Transverse colon (tissue), 4 donors: ENCODE data around the gene CACNA2D4. TPM values are rescaled to one million over a fixed set of nuclear protein-coding genes. Genes with fewer than 3 reads are reported as not detected.
A peak's percentile ranks its signal among the peaks of the same experiment; 100 is the strongest.

Experiments
- DNase-seq: peaks from one replicate; pipeline ENCODE4 v3.0.0-alpha.2; 2019
- H3K27ac ChIP-seq, 4 donors: fragments of 200-600 bp; sonication (generic); 2 replicates each; pipeline ENCODE4 v1.5.1; 2016 to 2018; ENCODE audit warnings: inconsistent platforms in 4 of 4
- H3K27me3 ChIP-seq: fragments of 200-600 bp; sonication (generic); 2 replicates; pipeline ENCODE4 v1.5.1; 2017; ENCODE audit warnings: inconsistent platforms
- H3K36me3 ChIP-seq, 4 donors: fragments of 200-600 bp; sonication (generic); 2 replicates each; pipeline ENCODE4 v1.5.1; 2017 to 2019; ENCODE audit warnings: inconsistent platforms in 4 of 4
- H3K4me1 ChIP-seq, 4 donors: fragments of 200-600 bp; sonication (generic); 2 replicates each; pipeline ENCODE4 v1.5.1; 2017 to 2020; ENCODE audit warnings: inconsistent platforms in 4 of 4
- H3K4me3 ChIP-seq, 4 donors: fragments of 200-600 bp; sonication (generic); 1 replicate in 1 of 4; 2 replicates in 3 of 4; pipeline versions ENCODE4 v1.5.1 to v1.6.1; 2017 to 2019; ENCODE audit warnings: inconsistent platforms in 4 of 4
- H3K9me3 ChIP-seq, 2 donors: fragments of 200-600 bp; sonication (generic); 2 replicates each; pipeline ENCODE4 v1.5.1; 2017 to 2019; ENCODE audit warnings: inconsistent platforms in 2 of 2
- EP300 ChIP-seq: sonication (generic); formaldehyde crosslinking; IDR thresholded peaks from one replicate; pipeline ENCODE4 v1.6.1; 2017; ENCODE audit warnings: antibody characterized with exemption, low read depth
- POLR2A ChIP-seq: fragments of 450-650 bp; IDR thresholded peaks from one replicate; pipeline ENCODE4 v1.6.1; 2016; ENCODE audit warnings: antibody characterized with exemption, mild to moderate bottlenecking, moderate library complexity
- POLR2AphosphoS5 ChIP-seq, 3 donors: sonication (generic); formaldehyde crosslinking; IDR thresholded peaks; one replicate each; pipeline ENCODE4 v1.6.1; 2016; ENCODE audit warnings: antibody characterized with exemption in 3 of 3
- WGBS, 2 donors: methylation state at CpG; one replicate each; pipeline ENCODE4 v1.1.5; 2018; ENCODE audit warnings: low coverage in 1 of 2; 5-methylcytosine and 5-hydroxymethylcytosine counted together
- in situ Hi-C, 4 donors: fragments of 200-750 bp; cut with MboI; loops; one replicate each; pipeline versions ENCODE4 v1.15.0 to v1.15.1; 2017; ENCODE audit warnings: low sequenced_read_pairs in 3 of 4, low pct_ligation_motif_present in 1 of 4, low pct_unique_long_range_greater_than_20kb in 1 of 4
- intact Hi-C: fragments of 100-400 bp; cut with DNase I; formaldehyde crosslinking; loops from one replicate; pipeline ENCODE4 v1.15.1; 2023; ENCODE audit warnings: low total_unique reads
- total RNA-seq, 4 donors: library from RNA; depleted of rRNA; stranded (reverse); fragments of >200 nt; gene quantifications; one replicate each; pipeline ENCODE4 v1.1.0, GENCODE V29; 2016
- TF ChIP-seq, protein P1 (sequence below), 5 experiments: fragments of 200-600 bp in 3 of 5; fragments of 450-650 bp in 2 of 5; sonication (generic) in 3 of 5; IDR thresholded peaks; 1 replicate in 2 of 5; 2 replicates in 3 of 5; pipeline ENCODE4 v1.5.1; 2016 to 2017; ENCODE audit warnings: antibody characterized with exemption in 5 of 5, inconsistent platforms in 3 of 5, mild to moderate bottlenecking in 2 of 5, moderate library complexity in 1 of 5

CACNA2D4 gene
- total RNA-seq, 4 donors from 2014 or later, result 6.5 to 22.8 (median 7.2) TPM; not detected in 1

DNA sequence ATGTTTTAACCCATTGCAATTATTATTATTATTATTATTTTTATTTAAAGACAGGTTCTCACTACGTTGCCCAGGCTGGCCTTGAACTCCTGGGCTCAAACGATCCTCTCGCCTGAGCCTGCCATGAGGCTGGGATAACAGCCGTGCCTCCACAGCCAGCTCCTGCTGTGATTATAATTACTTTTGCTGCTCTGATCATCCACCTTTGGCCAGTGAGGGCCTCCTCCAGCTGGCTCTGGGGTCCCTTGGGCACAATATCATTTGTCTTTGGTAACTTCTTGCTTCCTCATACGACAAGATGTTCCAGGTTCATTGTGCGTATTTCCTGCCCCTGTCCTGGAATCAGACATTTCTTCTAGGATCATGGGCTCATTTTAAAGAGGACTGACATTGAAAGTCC, 69.7 kb downstream of the CACNA2D4 start:
- no peaks in the 10 kb centered on the region for H3K36me3 ChIP-seq
- no peak overlapping the region for H3K4me3 ChIP-seq
- TF ChIP-seq EP300 (no peak), POLR2AphosphoS5 (IDR thresholded peaks at IDR 0.05) (no peak), POLR2A (no peak)
- TF ChIP-seq, protein P1, sequence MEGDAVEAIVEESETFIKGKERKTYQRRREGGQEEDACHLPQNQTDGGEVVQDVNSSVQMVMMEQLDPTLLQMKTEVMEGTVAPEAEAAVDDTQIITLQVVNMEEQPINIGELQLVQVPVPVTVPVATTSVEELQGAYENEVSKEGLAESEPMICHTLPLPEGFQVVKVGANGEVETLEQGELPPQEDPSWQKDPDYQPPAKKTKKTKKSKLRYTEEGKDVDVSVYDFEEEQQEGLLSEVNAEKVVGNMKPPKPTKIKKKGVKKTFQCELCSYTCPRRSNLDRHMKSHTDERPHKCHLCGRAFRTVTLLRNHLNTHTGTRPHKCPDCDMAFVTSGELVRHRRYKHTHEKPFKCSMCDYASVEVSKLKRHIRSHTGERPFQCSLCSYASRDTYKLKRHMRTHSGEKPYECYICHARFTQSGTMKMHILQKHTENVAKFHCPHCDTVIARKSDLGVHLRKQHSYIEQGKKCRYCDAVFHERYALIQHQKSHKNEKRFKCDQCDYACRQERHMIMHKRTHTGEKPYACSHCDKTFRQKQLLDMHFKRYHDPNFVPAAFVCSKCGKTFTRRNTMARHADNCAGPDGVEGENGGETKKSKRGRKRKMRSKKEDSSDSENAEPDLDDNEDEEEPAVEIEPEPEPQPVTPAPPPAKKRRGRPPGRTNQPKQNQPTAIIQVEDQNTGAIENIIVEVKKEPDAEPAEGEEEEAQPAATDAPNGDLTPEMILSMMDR (IDR thresholded peaks at IDR 0.05), result no peak
- H3K4me1 ChIP-seq, result peaks cover 0 to 3% (median 0%) of the 10 kb centered on the region in 4 donors
- H3K27ac ChIP-seq, result no peak overlapping the region
- no peaks in the 10 kb centered on the region for H3K27me3 ChIP-seq
- intact Hi-C loops (no loop called here), in situ Hi-C loops (no loop called here)
- H3K9me3 ChIP-seq, result no peaks in the 10 kb centered on the region
- 80 to 88% methylated on average over 2 to 6 of the region's 6 CpGs for WGBS, 2 donors
- no peak for DNase-seq

DNA sequence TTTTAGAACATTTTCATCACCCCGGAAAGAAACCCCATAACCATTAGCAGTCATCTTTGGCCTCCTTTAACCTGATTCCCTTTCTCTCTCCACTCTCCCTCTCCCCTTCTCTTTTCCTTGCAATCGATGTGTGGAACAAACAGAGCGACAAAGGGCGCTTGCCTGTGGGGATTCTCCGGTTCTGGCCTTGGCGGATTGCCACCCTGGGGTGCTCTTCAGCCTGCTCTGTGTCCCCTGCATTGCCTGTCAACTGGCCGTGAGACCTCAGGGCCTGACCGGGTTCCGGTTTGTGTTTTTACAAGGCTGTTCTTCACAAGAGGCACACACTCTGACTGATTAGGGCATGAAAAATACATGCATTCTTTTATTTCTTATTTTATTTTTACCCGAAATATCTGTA, 70.3 kb downstream of the CACNA2D4 start:
- no peaks in the 10 kb centered on the region for H3K9me3 ChIP-seq
- 79 to 82% methylated on average over 10 of the region's 10 CpGs for WGBS, 2 donors
- H3K36me3 ChIP-seq, result no peaks in the 10 kb centered on the region
- H3K4me1 ChIP-seq, result peaks cover 0 to 3% (median 0%) of the 10 kb centered on the region in 4 donors
- H3K27ac ChIP-seq, result no peak overlapping the region
- DNase-seq, result peak; percentile 1
- H3K27me3 ChIP-seq, result peaks cover 6% of the 10 kb centered on the region
- TF ChIP-seq POLR2AphosphoS5 (IDR thresholded peaks at IDR 0.05) (no peak), EP300 (no peak), POLR2A (no peak)
- TF ChIP-seq, protein P1 (IDR thresholded peaks at IDR 0.05), result no peak
- H3K4me3 ChIP-seq, result no peak overlapping the region
- in situ Hi-C loops (no loop called here), intact Hi-C loops (no loop called here)

DNA sequence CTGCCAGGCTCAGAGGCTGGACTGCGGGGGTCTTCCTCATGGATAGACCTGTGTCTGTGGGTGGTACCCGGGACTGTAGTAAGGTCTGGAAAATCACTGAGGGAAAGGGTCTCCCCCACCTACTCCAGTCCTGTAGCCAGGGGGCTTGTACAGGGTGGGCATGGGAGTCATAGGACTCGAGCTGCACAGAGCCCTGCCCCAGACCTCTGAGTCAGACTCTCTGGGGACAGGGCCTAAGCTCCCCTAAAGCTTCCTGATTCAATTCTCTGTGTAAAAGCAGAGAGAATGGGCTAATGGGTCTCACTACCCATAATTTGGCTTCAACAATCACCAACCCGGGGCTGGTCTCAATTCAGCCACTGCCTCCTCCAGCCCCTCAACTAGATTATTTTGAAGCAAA, 71.0 kb downstream of the CACNA2D4 start:
- peaks cover 0 to 3% (median 0%) of the 10 kb centered on the region in 4 donors for H3K4me1 ChIP-seq
- peaks cover 13% of the 10 kb centered on the region for H3K27me3 ChIP-seq
- H3K4me3 ChIP-seq, result no peak overlapping the region
- in situ Hi-C loops, result no loop called here
- intact Hi-C loops, result no loop called here
- H3K27ac ChIP-seq, result no peak overlapping the region
- TF ChIP-seq POLR2AphosphoS5 (IDR thresholded peaks at IDR 0.05) (no peak), POLR2A (no peak)
- TF ChIP-seq, protein P1 (IDR thresholded peaks at IDR 0.05), result no peak
- peak; percentile 2 for DNase-seq
- WGBS, 2 donors, result 70 to 75% methylated on average over 1 to 4 of the region's 4 CpGs
- no peaks in the 10 kb centered on the region for H3K9me3 ChIP-seq
- no peaks in the 10 kb centered on the region for H3K36me3 ChIP-seq

DNA sequence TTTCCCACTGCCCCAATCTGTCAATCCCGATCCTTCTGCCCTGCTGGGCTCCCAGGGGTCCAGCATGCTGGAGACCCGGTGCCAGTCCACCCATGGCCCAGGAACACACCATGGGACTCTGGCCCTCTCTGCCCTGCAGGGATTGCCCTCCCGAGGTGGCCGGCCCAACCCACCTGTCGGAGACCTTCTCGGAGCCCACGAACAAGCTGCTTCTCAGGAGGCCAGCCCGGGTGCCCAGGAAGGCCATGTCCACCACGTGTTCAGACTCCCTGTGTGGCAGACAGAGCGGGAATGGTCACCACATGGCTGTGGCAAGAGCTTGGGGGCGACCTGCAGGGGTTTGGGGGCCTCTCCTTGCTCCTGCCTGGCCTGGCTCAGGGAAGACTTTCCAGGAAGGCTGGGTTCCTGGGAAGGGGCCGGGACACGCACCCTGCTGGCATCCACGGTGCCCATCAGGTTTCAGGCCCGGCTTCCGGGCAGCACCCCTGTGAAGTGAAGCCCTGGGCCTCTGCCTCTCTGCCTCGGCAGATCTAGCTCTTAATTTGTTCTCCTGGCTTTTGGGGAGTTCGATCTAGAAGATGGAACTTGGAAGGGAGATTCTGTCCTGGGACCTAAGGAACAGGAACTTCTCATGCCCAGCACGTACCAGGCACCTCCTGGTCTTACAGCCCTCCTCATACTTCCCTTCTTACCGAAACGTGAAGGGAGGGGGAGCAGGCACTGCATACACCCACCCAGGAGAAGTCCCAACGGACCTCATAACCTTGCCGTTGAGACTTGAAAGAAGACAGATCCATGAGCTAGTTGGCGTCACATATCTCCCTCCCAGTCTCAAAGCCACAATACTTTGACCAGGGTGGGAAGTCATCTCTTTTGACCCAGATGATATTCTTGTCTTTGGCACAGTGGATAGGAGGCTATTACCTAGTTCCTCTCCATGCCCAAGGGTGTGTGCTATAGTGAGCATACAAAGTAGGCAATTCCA, 71.7 kb downstream of the CACNA2D4 start:
- Histone ChIP-seq H3K27me3 (peaks cover 13% of the 10 kb centered on the region), H3K9me3 (no peaks in the 10 kb centered on the region), H3K4me3 (no peak overlapping the region), H3K4me1 (peaks cover 0 to 3% (median 0%) of the 10 kb centered on the region in 4 donors), H3K36me3 (no peaks in the 10 kb centered on the region), H3K27ac (no peak overlapping the region)
- DNase-seq, result peak; percentile 4
- intact Hi-C loops (no loop called here), in situ Hi-C loops (no loop called here)
- TF ChIP-seq EP300 (no peak), POLR2AphosphoS5 (IDR thresholded peaks at IDR 0.05) (no peak), POLR2A (no peak)
- TF ChIP-seq, protein P1 (IDR thresholded peaks at IDR 0.05), result no peak
- 81% methylated on average over 23 of the region's 24 CpGs; no CpG with 5 or more reads in 1 of the 2 donors for WGBS, 2 donors
